Muscle of back (tissue), 11 donors: ENCODE results near the gene SLC16A1. TPM values are rescaled to one million over a fixed set of nuclear protein-coding genes. Genes with fewer than 3 reads are reported as not detected.
"Not testable (repeated sequence)": the region's sequence is repeated elsewhere in the genome, so short reads cannot be mapped to it uniquely, and the experiment has no call there.

Experiments
- DNase-seq, 3 donors: peaks; one replicate each; pipeline versions ENCODE4 v3.0.0 to v3.0.0-alpha.2; 2013
- polyA plus RNA-seq, 10 donors: library from polyadenylated mRNA; unstranded; fragments of 120-200 nt; gene quantifications; one replicate each; pipeline ENCODE4 v1.2.1, GENCODE V29; 2013; ENCODE audit not compliant: insufficient read length in 10 of 10

SLC16A1 gene
- polyA plus RNA-seq, 10 donors: 33.4 to 57.3 (median 38.7) TPM

GRCh38 chr1:112929979-112930378 lies 26.0 kb downstream of the SLC16A1 start:
- DNase-seq: no peak

GRCh38 chr1:112927462-112927990 lies 28.5 kb downstream of the SLC16A1 start:
- DNase-seq: no peak

DNA sequence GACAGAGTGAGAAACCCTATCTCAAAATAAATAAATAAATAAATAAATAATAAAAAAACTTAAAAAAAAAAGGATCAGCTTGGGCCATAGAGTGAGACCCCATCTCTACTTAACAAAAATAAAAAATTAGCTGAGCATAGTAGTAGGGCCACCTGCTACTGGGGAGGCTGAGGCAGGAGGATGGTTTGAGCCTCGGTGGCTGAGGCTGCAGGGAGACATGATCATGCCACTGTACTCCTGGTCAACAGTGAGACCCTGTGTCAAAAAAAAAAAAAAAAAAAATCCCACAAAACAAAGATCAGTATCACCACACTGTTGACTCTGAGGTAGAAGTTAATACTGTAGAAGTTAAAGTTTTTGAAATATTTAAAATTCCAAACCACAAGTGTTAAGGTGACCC lies 29.1 kb downstream of the SLC16A1 start:
- no peak for DNase-seq

DNA sequence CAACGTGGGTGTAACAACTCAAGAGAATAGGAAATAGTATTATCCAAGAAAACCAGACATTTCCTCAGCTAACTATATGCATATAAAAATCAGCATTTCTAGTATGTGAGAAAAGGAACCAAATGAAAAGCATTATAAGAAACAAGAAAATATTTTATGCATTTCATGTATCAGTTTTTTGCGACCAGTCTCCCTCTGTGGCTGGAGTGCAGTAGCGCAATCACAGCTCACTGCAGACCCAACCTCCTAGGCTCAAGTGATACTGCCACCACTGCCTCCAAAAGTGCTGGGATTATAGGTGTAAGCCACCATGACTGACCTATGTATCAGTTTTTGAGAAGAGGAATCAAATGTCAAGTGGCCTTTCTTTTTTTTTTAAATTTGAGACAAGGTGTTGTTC lies 31.0 kb downstream of the SLC16A1 start:
- no peak for DNase-seq

DNA sequence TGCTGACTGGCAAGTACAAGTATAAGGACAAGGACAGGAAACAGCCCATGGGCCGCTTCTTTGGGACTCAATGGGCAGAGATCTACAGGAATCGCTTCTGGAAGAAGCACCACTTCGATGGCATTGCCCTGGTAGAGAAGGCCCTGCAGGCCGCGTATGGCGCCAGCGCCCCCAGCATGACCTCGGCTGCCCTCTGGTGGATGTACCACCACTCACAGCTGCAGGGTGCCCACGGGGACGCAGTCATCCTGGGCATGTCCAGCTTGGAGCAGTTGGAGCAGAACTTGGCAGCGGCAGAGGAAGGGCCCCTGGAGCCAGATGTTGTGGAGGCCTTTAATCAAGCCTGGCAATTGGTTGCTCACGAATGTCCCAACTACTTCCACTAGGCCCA lies 32.0 kb downstream of the SLC16A1 start:
- no peak for DNase-seq

- no peak for DNase-seq
These were observed 32.6 kb downstream of the SLC16A1 start for GRCh38 chr1:112923234-112923958.

- no peak for DNase-seq
These were observed 44.3 kb downstream of the SLC16A1 start for GRCh38 chr1:112911506-112912220.

- no peak for DNase-seq
These were observed 46.1 kb downstream of the SLC16A1 start for GRCh38 chr1:112909847-112910246.

DNA sequence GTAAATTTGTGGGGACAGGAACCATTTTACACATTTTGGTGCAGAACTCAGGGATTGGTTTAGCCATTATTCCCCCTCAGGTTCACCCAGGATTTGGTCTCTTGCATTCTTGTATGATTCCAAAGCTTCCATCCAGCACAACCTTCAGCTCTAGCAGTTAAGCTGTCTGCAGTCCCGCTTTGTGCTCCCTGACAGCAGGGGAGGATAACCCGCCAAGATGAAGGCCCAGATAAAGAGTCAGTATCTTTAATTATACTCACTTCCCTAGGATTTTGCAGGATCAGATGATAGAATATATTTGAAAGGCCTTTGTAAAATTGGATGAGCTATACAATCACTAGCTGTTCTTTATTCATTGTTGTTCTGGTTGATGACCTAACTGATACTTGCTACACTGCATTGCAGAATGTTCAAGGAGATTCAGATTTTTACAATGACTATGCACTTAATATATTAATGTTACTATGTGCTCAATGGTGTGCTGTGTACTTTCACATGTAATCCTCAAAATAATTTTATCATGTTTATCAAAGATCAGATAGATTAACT lies 49.8 kb downstream of the SLC16A1 start:
- no peak for DNase-seq

DNA sequence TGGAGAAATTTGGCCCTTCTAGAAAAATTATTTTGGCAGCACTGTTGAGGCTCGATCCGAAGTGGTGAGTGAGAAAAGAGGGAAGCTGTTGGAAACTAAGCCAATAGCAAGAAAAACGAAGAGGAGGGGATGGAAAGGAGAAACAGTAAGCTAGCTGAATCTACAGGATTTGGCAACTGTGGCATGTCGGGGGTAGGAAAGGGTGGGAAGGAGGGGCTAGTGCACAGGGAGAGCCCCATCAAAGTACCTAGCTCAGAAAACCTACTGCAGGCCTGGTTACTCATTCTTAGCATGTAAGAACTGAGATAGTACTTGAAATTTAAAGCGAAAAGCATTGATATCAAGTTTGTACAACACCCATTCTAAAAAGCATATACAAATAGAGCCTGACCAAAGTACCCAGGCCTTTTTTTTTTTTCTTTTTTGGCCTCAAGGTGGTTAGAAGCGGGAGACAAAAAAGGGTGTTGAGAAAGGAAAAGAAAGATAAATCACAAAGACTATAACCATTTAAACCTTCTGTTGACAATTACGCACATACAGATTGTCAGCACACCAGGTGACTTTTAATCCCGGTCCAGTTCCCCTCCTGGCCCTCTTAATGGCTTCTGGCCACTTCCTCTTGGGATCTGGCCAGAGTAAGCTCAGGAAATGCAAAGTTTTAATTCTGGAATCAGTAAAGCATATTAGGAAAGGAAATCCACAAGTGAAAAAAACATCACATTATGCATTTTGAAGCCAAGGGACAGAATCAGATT lies 50.4 kb downstream of the SLC16A1 start:
- peak in 2 of 3 donors; percentile 28 to 67 for DNase-seq

DNA sequence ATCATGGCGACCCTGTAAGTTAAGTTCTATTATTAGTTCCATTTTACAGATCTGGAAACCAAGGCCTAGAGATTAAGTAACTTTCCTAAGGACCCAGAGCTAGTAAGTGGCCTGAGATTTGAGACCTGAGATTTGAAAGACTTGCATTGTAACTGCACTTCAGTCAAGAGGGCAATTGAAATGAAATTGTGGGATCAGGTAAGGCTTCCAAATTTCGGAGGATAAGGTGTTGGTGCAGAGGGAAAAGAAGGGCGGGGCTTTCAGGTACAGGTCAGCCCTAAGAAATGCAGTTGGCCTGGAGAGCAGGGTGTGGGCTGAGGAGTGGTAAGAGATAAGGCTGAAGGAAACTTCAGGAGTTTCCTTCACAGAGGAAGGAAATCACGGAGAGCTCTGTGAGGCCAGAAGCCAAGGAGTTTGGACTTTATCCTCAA lies 51.1 kb downstream of the SLC16A1 start:
- DNase-seq: peak in 1 of 3 donors; percentile 9

DNA sequence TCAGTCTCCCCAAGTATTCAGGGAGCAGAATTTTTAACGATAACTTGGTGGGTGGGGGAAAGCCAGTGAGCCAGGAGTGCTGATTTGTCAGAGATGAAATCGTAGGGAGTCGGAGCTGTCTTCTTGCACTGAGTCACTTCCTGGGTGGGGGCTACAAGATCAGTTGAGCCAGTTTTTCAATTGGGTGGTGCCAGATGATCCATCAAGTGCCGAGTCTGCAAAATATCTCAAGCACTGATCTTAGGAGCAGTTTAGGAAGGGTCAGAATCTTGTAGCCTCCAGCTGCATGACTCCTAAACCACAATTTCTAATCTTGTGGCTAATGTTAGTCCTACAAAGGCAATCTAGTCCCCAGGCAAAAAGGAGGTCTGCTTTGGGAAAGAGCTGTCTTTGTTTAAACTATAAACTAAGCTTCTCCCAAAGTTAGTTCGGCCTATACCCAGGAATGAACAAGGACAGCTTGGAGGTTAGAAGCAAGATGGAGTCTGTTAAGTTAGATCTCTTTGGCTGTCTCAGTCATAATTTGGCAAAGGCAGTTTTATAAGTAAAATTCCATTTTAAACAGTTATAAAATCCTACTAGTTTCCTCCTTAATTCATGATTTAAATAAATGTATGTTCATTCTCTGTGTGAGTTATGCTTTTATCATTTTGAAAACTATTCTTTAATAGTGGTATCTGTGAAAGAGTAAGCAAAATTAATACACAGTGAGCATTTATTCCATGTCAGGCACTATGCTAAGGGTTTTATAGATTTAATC lies 51.7 kb downstream of the SLC16A1 start:
- peak in 1 of 3 donors; percentile 30 for DNase-seq

DNA sequence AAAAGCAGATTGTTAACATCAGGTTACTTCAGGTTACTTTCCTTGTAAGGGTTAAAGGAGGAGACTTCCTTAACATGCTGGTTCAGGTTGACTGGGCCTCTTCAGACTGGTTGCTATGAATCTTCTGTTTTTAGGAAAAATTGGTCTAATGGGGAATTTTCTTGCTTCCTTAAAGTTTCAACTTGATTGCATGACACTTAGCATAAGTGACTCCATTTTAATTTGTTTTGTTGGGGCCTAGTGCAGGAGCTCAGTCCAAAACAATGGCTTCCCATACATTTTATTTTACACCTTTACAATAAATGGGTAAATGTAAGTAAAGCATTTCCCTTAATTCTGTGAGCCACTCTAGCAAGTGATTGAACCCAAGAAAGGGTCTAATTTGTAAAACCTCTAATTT lies 53.8 kb downstream of the SLC16A1 start:
- no peak for DNase-seq

GRCh38 chr1:112901387-112901786 lies 54.6 kb downstream of the SLC16A1 start:
- no peak for DNase-seq

DNA sequence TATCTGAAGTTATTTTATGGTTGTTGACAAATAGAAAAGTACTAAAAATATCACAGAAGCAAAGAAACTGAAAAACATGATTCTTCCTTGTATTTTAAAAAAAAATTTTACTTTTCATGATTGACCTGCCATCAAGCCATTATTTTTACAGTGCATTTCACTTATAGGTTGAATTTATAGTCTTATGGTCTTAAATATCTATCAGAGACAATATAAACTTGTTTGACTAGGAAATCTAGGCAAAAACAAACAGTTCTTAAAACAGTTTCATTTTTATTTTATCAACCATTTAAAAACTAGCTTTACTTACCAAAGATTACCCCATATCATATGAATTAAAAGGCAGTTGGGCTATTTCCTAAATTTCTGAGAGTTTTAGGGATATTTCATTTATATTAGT lies 59.2 kb downstream of the SLC16A1 start:
- no peak for DNase-seq

DNA sequence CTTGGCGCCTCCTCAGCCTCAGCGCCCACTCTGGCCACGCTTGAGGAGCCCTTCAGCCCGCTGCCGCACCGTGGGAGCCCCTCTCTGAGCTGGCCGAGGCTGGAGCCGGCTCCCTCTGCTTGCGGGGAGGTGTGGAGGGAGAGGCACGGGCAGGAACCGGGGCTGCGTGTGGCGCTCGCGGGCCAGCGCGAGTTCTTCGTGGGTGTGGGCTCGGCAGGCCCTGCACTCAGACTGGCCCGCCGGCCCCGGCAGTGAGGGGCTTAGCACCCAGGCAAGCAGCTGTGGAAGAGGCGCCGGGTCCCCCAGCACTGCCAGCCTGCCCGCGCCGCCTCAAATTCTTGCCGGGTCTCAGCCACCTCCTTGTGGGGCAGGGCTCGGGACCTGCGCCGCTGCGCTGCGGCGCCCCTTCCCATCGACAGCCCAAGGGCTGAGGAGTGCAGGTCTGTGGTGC lies 61.4 kb downstream of the SLC16A1 start:
- DNase-seq: no peak

- no peak for DNase-seq
These were observed 62.0 kb downstream of the SLC16A1 start for GRCh38 chr1:112894010-112894292.

- DNase-seq: no peak
These were observed 62.5 kb downstream of the SLC16A1 start for GRCh38 chr1:112893288-112894009.

DNA sequence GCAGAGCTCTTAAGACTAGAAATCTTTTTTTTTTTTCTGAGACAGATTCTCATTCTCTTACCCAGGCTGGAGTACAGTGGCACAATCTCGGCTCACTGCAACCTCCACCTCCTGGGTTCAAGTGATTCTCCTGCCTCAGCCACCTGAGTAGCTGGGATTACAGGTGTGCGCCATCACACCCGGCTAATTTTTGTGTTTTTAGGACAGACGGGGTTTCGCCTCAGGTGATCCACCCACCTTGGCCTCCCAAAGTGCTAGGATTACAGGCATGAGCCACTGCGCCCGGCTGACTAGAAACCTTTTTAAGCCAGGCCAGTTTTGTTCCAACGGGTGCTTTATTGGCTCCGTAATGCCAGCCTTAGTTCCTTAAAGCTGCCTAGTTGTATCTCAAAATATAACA lies 66.1 kb downstream of the SLC16A1 start:
- not testable (repeated sequence) for DNase-seq

GRCh38 chr1:112889052-112889768 lies 66.8 kb downstream of the SLC16A1 start:
- DNase-seq: no peak
